MV-4-11 (cell line): ENCODE results near the gene MT1E.

Experiments
- DNase-seq: peaks from one replicate; lab custom pipeline; 2025; lab: John Stamatoyannopoulos, UW

The MT1E gene

GRCh38 chr16:56626685-56627084 is 1.1 kb downstream of the MT1E start:
- DNase-seq: no peak

- no peak for DNase-seq
These were observed 3.1 kb downstream of the MT1E start for GRCh38 chr16:56628486-56629350.

- peak; percentile 34 for DNase-seq
These were observed 4.0 kb downstream of the MT1E start for GRCh38 chr16:56629531-56629930.

- peak; percentile 65 for DNase-seq
These were observed 4.6 kb downstream of the MT1E start for GRCh38 chr16:56630134-56630533.

GRCh38 chr16:56631197-56631596 is 5.6 kb downstream of the MT1E start:
- no peak for DNase-seq

- no peak for DNase-seq
These were observed 6.2 kb downstream of the MT1E start for GRCh38 chr16:56631832-56632155.

- DNase-seq: no peak
These were observed 6.7 kb downstream of the MT1E start, which contains the start of gene MT1M for GRCh38 chr16:56632156-56632847. Gene MT1M (plus strand): TSS chr16:56632659. CDS start chr16:56632732, 73 bp downstream.

- DNase-seq: no peak
These were observed 7.3 kb downstream of the MT1E start for GRCh38 chr16:56632848-56633365.

- no peak for DNase-seq
These were observed 8.0 kb downstream of the MT1E start for GRCh38 chr16:56633535-56633934.

- DNase-seq: no peak
These were observed 9.3 kb downstream of the MT1E start for GRCh38 chr16:56634715-56635440.

- no peak for DNase-seq
These were observed 9.9 kb downstream of the MT1E start for GRCh38 chr16:56635441-56635967.

GRCh38 chr16:56636616-56637413 is 11.2 kb downstream of the MT1E start:
- DNase-seq: no peak

GRCh38 chr16:56637814-56638750 is 12.5 kb downstream of the MT1E start, which contains the start of gene MT1A:
Gene MT1A (plus strand): TSS chr16:56638666. CDS start chr16:56638739, 73 bp downstream.
- DNase-seq: no peak

- no peak for DNase-seq
These were observed 13.5 kb downstream of the MT1E start for GRCh38 chr16:56639045-56639444.

GRCh38 chr16:56640076-56640475 is 14.5 kb downstream of the MT1E start:
- DNase-seq: no peak

GRCh38 chr16:56641166-56641565 is 15.6 kb downstream of the MT1E start:
- no peak for DNase-seq

GRCh38 chr16:56643080-56643778 is 17.6 kb downstream of the MT1E start:
- DNase-seq: peak; percentile 59

- DNase-seq: no peak
These were observed 18.3 kb downstream of the MT1E start for GRCh38 chr16:56643833-56644232.

- DNase-seq: no peak
These were observed 19.7 kb downstream of the MT1E start for GRCh38 chr16:56645311-56645710.
